Dedifferentiated amniotic fluid mesenchymal stem cell (primary cell): ENCODE results near the gene ADAMTS10.
"Not testable (repeated sequence)": the region's sequence is repeated elsewhere in the genome, so short reads cannot be mapped to it uniquely, and the experiment has no call there.

Experiments used
- DNase-seq: peaks from one replicate; pipeline ENCODE4 v3.0.0-alpha.2; 2016; ENCODE audit errors: extremely low spot score

Gene ADAMTS10

DNA sequence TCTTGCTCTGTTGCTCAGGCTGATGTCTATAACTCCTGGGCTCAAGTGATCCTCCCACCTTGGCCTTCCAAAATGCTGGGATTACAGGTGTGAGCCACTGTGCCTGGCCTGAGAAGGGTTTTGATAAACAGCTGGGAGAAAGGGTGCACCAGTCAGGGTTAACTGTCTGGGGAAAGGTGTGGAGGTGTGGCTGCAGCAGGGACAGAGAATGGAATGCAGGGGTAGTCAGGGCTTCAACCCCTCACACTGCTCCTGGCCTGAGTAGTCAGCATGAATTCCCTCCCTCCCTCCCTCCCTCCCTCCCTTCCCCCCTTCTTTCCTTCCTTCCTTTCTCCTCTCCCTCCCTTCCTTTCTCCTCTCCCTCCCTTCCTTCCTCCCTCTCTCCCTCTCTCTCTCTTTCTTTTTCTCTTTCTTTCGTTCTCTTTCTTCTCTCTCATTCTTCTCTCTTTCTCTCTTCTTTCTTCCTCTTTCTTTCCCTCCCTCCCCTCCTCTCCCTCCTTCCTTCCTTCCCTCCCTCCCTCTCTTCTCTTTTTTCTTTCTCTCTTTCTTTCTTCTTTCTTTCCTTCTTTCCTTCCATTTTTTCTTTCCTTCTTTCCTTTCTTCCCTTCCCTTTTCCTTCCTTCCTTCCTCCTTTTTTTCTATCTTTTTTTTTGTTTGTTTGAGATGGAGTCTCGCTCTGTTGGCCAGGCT is 49.3 kb downstream of the ADAMTS10 start:
- no peak for DNase-seq

DNA sequence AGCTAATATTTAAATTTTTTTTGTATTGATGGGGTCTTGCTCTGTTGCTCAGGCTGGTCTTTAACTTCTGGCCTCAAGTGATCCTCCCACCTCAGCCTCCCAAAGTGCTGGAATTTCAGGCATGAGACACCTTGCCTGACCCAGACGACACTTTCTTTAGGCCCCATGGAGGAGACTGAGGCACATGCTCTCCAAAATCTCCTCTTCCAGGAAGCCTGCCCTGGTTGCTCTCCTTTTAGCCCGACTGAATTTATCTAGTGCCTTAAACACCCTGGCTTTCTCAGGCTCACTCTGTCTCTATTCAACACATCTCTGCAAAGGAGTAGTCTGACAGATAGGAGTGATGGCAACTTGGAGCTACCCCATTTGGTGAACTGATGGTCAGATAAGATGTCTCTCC is 52.2 kb downstream of the ADAMTS10 start:
- DNase-seq: no peak

DNA sequence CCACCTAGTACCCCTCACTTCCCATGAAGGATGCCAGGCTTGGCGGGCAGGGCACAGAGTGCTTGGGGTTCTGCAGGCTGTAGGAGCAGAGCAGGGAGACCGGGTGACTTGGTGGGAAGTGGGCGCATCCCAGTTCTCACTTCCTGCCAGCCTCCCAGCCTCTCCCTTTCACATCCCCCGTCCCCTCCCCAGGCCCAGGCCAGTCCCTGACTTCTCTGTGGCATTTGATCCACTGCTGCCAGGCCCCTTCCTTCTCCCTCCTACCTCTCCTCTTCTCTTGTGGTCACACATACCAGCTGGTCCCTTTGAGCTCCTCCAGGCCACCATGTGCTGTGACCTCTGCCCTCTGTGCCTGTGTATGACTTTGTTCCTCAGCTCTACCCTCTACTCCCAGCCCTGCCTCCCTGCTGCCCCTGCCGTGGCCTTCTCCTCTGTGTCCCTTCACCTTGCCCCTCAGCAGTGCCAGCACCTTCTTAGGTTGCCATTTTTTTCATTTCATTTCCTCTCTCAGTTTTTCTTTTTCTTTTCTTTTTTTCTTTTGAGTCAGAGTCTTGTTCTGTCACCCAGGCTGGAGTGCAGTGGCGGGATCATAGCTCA is 52.8 kb downstream of the ADAMTS10 start:
- no peak for DNase-seq

DNA sequence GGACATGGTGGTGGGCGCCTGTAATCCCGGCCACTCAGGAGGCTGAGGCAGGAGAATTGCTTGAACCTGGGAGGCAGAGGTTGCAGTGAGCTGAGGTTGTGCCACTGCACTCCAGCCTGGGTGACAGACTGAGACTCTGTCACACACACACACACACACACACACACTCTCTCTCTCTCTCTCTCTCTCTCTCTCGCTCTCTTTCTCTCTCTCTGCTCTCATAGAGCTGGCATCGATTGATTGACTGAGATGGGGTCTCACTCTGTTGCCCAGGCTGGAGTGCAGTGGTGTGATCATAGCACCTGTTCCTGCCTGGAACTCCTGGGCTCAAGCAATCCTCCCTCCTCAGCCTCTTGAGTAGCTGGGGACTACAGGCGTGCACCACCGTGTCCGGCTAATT is 56.8 kb downstream of the ADAMTS10 start:
- not testable (repeated sequence) for DNase-seq

DNA sequence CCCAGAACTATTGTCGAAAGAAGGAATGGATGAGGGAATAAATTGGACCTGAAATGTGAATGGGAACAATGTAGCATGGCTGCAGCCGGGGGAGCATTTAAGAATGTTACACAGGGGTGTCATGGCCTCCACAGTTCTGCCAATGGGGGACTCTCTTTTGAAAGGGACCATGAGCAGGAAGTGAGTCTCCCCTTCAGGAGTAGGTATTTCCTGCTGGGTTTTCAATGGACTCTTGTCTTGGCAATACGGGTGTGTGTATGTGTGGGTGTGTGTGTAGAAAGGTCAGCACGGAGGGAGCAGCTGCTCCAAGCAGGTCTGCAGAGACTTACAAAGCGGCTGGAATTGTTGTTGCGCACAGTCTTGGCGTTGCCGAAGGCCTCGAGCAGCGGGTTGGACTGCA is 57.7 kb downstream of the ADAMTS10 start:
- no peak for DNase-seq

DNA sequence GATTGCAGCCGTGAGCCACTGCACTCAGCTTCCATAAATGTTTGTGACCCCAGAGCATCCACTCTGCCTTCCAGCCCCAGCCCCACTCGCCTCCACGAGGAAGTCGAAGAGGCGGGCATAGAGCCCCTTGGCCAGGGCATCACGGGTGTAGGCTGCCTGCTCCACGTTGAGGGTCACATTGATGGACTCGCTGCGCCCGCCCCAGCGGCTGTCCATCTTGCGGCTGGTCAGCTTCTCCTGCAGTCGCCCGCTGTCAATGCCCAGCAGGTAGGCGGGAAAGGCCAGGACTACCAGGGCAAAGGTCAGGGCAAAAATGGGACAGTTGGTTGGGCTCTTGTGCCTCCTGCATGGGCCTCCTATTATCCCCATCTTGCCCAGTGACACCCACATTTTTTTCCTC is 60.4 kb downstream of the ADAMTS10 start:
- no peak for DNase-seq

DNA sequence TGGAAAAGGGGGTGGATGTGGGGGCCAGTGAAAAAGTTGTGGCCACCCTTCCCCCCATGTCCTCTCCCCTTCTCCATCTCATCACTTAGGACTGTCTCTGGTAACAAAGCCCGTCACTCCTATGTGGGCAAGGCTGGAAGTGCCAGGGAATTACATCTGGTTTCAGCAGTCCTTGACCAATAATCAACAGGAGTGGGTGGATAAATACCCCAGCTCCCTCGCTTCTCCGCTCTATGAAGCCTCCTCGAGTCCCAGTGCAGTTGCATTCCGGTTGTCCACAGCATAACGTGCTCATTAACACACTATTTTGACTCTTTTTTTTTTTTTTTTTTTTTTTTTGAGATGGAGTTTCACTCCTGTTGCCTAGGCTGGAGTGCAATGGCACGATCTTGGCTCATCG is 64.8 kb downstream of the ADAMTS10 start:
- DNase-seq: no peak

DNA sequence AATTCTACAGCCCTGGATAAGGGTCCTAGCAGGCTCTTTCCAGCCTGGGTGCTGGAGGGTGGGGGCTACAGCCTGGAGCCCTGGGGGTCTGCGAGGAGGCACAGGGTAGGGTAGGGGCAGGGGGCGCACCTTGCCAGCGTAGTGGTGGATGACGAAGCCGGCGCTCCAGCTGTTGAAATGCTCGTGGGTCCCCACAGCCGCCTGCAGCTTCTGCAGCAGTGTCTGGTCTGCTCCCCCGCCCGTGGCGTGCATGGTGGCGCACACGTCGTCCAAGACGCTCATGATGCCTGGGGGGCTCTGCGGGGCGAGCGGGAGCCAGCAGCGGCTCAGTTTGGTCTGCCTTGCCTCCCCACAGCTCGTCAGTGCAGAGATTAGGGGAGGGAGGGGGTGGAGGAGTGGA is 66.3 kb downstream of the ADAMTS10 start:
- DNase-seq: no peak

DNA sequence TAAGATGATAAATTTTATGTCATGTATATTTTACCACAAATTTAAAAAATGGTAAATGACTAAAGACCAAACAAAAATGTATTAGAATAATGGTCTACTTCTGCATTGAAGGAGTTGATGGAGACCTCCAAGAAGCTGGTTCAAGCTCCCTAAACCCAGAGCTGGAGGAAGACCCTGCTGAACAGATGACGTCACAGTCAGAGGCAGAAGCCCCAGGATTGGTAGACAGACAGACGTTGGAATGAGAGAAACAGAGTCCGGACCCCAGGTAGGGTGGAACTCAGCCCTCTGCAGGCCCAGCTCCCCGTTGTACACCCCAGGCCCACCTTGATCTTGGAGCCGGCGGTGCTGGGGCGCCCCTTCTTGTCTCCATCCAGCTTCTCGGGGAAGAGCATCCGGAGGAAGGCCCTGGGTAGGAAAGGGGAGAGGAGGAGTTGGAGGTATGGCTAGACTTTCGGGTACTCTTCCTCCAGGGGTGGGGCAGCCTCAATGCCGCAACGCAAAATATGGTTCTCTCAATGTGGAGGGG is 70.8 kb downstream of the ADAMTS10 start:
- no peak for DNase-seq

DNA sequence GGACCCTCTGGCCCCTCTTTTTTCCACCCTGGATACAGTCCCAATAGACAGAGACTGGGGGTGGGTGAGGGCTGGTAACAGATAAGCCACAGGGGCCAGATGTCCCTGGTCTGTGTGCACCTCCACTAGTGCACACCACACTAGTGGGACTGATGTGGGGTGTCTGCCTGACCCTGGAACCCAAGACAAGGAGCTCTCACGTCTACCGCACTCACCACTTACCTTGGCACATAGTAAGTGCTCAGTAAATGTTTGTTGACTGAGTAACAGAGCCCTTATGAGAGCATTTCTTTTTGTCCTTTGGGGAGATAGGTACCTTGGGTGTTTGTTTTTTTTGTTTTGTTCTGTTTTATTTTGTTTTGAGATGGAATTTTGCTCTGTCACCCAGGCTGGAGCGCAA is 73.4 kb downstream of the ADAMTS10 start:
- DNase-seq: no peak

DNA sequence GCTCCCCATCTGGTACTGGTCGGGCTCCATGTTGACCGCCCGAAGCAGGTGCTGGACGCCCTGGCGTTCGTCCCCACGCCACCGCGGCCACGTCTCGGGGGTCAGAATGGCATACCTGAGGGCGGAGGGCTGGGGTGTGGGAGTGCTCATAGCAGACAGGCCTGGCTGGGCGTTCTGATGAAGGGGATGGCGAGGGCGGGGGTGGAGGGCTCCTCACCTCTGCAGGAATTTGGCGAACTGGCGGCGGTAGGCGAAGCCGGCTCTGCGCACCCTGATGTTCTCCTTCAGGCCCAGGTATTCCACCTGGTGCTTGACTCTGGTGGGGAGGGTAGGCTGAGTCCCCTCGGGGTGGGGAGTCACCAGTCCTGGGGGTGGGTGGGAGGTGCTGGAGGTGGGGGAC is 74.2 kb downstream of the ADAMTS10 start:
- DNase-seq: no peak

DNA sequence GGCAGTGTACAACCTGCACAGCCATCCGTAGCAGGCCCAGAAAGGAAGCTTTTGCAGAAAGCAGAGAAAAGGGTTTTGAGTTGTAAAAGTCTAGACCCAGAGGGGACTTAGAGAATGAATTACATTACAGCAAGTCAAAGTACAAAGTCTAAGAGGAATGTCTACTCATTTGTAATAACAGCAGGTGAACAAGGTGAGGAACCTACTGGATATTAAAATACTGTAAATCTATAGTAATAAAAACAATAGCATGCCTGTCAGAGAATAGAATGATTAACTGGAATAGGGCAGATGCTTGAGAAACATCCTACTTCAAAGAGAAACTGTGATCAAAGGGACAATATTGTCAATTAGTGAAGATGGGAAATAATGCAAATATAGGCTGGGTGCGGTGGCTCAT is 78.3 kb downstream of the ADAMTS10 start:
- no peak for DNase-seq

DNA sequence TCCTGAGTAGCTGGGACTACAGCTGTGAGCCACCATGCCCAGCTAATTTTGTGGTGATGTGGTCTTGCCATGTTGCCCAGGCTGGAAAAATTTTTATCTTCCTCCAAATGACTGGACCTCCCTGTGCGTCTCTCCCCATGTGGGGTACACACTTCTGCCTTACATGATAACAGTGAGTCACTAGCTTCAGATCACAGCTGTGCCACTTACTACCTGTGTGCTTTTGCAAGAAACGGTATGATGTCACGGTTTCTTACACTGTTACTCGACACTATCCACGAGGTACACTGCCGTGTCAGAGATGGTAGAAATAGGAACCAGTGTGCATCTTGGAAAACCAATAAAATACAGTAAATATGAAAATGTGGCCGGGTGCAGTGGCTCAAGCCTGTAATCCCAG is 79.0 kb downstream of the ADAMTS10 start:
- DNase-seq: no peak
